Brain microvascular endothelial cell (primary cell): Measurements from ENCODE around the gene CHCT1.

Source experiments
- DNase-seq: peaks from one replicate; pipeline ENCODE4 v3.0.0-alpha.2; 2020
- H3K27ac ChIP-seq: fragments of 250-450 bp; sonication (Bioruptor Pico); 2 replicates; pipeline ENCODE4 v1.5.1; 2020; ENCODE audit warnings: mild to moderate bottlenecking, moderate library complexity
- H3K27me3 ChIP-seq: fragments of 250-450 bp; sonication (Bioruptor Pico); replicated peaks from 2 replicates; pipeline ENCODE4 v1.5.1; 2020; ENCODE audit warnings: mild to moderate bottlenecking
- H3K36me3 ChIP-seq: fragments of 250-450 bp; sonication (Bioruptor Pico); replicated peaks from 2 replicates; pipeline ENCODE4 v1.5.1; 2020; ENCODE audit warnings: mild to moderate bottlenecking
- H3K4me3 ChIP-seq: 2 replicates; pipeline ENCODE4 v1.5.1; 2011; ENCODE audit warnings: low read depth, mild to moderate bottlenecking, control low read depth, low read length, moderate library complexity
- in situ Hi-C: cut with HindIII; loops from 2 replicates; pipeline ENCODE4 v1.10.0; 2017; ENCODE audit warnings: low sequenced_read_pairs, low pct_ligation_motif_present
- TF ChIP-seq, protein P1 (sequence below): IDR thresholded peaks from 2 replicates; pipeline ENCODE4 v1.5.1; 2011; ENCODE audit warnings: low read depth, mild to moderate bottlenecking, moderate library complexity, low read length, control low read depth, inconsistent platforms; ENCODE audit errors: missing control alignments

The CHCT1 gene

DNA sequence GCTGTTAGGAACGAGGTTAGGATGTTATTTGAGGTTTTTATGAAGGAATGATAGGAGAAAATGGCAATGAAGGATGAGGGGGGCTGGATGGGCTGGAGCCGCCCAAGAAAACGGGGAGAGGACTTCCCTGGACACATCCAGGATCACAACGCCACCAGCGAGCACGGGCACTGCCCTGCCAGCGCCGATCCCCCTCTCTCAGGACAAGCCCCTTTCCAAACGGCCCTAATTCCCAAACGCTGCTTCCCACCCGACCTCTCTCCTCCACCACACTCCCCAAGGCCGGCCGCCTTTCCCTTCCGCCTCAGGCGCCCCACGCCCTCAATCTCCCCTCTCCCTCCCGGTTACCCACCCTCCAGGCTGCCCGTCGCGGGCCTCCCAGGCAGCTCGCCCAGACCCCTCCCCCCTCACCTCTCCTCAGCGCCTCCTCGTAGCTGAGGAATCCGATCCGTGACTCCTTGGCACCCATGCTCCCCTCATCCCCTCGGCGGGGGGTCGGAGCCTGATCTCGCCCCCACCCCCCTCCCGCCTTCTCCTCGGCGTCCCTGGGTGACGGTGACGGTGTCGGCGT lies 30.7 kb upstream of the CHCT1 start:
- Histone ChIP-seq H3K27ac (peak overlapping the region; percentile 88), H3K27me3 (no peaks in the 10 kb centered on the region), H3K36me3 (no peaks in the 10 kb centered on the region), H3K4me3 (peak overlapping the region; percentile 96)
- TF ChIP-seq, protein P1, sequence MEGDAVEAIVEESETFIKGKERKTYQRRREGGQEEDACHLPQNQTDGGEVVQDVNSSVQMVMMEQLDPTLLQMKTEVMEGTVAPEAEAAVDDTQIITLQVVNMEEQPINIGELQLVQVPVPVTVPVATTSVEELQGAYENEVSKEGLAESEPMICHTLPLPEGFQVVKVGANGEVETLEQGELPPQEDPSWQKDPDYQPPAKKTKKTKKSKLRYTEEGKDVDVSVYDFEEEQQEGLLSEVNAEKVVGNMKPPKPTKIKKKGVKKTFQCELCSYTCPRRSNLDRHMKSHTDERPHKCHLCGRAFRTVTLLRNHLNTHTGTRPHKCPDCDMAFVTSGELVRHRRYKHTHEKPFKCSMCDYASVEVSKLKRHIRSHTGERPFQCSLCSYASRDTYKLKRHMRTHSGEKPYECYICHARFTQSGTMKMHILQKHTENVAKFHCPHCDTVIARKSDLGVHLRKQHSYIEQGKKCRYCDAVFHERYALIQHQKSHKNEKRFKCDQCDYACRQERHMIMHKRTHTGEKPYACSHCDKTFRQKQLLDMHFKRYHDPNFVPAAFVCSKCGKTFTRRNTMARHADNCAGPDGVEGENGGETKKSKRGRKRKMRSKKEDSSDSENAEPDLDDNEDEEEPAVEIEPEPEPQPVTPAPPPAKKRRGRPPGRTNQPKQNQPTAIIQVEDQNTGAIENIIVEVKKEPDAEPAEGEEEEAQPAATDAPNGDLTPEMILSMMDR, result no peak
- in situ Hi-C loops, result no loop called here
- DNase-seq, result no peak

DNA sequence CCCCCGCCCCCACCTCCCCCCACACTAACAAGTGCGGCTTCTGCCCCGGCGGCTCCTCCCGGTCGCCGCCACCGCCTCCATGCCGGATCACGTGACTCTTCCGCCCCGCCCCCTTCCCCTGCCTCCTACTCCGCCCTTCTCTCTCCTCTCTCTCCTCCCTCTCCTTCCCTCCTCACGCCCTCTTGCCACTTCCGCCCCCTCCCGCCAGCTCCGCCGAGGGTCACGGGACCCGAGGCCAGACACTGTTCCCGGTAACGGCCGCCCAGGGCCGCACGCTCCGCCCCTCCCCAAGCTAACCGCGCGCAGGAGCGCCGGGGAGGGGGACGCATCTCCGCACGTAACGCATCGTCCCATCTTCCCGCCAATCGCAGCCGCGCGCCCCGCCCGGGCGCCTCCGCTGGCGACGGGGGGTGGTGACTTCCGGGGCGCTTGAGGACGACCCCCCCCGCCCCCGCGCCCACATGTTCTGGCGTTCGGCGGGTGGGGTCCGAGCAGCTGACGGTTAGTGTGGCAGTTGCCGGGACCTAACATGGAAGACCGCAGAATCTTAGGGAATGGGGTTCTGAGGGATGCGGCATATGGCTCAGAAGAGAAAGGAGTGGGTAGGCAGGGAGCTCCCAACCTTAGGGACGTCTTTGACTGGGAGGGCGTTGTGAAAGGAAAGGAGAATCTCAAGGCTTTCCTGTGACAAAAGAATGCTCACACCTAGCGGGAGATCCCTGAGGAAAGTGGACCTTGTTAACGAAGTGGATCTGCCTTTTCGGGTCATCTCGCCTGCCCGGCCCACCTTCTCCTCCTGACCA lies 30.0 kb upstream of the CHCT1 start, which contains the start of gene USP32:
USP32 (minus strand) TSS at position 92 of the 803 bp plus-strand sequence. CDS start 194 bp downstream, outside the sequence.
- H3K27me3 ChIP-seq, result no peaks in the 10 kb centered on the region
- in situ Hi-C loops, result no loop called here

DNA sequence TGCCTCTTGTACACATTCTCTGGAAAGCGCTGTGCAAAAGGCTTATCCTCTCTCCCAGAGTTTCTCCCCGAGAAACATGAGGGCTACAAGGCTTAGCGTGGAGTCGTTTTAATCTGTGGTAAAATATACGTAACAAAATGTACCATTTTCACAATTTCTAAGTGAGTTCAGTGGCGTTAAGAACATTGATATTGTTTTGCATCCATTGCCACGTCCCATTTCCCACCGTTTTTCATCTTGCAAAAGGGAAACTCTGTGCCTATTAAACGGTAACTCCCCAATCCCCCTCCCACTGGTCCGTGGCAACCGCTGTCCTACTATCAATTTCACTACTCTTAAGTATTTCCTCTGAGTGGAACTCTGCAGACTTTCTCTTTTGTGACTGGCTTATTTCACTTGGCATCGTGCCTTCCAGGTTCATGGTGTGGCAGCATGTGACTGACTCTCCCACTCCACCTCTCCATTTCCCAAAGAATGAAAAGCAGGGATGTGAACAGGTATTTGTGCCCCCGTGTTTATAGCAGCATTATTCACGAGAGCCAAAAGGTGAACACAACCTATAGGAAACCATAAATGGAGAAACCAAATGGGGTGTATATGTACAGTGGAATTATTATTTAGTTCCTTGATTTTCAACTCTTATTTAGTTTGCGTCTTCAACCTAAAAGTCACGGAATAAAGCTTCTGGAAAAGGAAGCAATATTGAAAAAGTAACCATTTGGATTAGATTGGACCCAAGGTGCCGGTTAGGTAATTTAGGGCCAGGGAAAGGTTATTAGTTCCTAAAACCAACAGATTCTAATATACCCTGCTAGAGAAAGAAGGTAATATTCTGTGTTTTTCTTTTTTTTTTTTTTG lies 29.2 kb upstream of the CHCT1 start:
- peak overlapping the region; percentile 96 for H3K4me3 ChIP-seq
- in situ Hi-C loops, result no loop called here
- H3K36me3 ChIP-seq, result no peaks in the 10 kb centered on the region
- peak; percentile 67 for DNase-seq
- TF ChIP-seq, protein P1, result no peak
- H3K27me3 ChIP-seq, result no peaks in the 10 kb centered on the region
- peak overlapping the region; percentile 88 for H3K27ac ChIP-seq

More for the DNA sequence above, 30.0 kb upstream of the CHCT1 start, which contains the start of gene USP32:
- Histone ChIP-seq H3K4me3 (peak within 1 kb of the TSS; percentile 96), H3K36me3 (no peaks in the 10 kb centered on the region), H3K27ac (peak within 1 kb of the TSS; percentile 88)
- TF ChIP-seq, protein P1, result no peak
- peak; percentile 97 for DNase-seq

DNA sequence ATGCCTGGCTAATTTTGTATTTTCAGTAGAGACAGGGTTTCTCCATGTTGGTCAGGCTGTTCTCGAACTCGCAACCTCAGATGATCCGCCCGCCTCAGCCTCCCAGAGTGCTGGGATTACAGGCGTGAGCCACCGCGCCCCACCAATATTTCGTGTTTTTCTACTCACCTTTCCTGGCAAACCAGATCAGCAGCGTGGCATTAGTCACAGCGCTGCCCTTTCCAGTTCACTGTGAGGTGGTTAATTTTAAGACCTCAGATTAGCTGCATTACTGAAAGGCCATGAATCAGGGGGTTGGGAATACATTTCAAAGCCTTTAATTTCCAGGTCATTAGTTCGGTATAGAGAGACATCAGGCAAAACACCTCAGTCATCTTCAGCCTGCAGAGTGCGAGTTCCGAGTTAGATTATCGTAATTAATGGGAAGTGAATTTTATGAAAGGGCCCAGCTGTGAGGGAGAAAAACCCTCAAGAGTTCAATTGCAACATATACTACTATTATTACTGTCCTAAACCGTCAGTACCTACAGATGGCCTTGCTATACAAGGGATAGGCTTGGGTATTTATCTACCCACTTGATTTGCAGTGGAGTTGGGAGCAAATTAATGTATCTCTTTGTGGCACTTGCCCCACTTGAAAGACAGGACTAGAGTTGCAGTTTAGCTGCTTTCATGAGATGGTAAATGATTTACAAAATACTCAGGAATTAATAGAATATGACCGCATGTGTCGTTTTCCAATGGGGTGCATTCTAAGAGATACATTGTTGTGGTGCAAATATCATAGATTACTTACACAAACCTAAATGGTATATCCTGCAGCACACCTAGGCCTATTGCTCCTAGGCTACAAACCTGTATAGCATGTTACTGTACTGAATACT lies 28.2 kb upstream of the CHCT1 start:
- in situ Hi-C loops, result no loop called here
- no peak for DNase-seq
- Histone ChIP-seq H3K36me3 (no peaks in the 10 kb centered on the region), H3K27me3 (no peaks in the 10 kb centered on the region), H3K27ac (no peak overlapping the region), H3K4me3 (no peak overlapping the region)
- TF ChIP-seq, protein P1, result no peak

DNA sequence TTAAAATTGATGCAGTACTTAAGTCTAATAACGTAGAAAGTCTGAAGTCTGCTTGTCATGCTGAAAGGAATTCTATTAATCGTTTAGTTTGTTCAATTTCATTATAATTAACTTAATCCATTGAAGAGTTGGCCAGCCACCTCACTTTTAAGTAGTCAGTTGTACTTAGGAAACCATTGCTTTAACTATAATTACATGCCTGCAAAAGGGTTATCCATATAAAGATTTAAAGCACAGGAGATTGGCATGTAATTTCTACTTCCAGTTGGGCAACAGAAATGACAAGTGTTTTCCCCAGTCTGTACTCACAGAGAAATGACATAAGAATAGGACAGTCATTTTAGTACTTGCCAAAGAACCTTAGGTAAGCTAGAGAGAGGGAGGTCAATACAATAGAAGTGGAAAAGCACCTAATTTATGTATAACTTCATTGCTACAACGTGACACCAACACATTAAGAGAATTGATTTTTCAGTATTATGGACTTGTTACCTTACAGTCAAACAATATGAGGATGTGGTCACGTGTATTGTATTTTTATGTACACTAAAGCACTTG lies 26.7 kb upstream of the CHCT1 start:
- Histone ChIP-seq H3K4me3 (no peak overlapping the region), H3K27ac (no peak overlapping the region), H3K27me3 (no peaks in the 10 kb centered on the region), H3K36me3 (no peaks in the 10 kb centered on the region)
- no peak for DNase-seq
- in situ Hi-C loops, result no loop called here
- TF ChIP-seq, protein P1, result no peak
